ENCODE data around the gene BCL11B. TPM values are rescaled to one million over a fixed set of nuclear protein-coding genes. Genes with fewer than 3 reads are reported as not detected.

The BCL11B gene
- total RNA-seq, 1 donor from 2014 or later: 11.5 TPM

- intact Hi-C loops (cut with DNase I): no loop called here
- peak; percentile 67 to 77 for DNase-seq (ENCODE audit: extremely low spot score in 2 of 2)
These were observed 146.2 kb downstream of the BCL11B start for GRCh38 chr14:99125616-99126431.

GRCh38 chr14:99125113-99125512, 146.9 kb downstream of the BCL11B start:
- intact Hi-C loops (cut with DNase I): no loop called here
- DNase-seq (ENCODE audit: extremely low spot score in 2 of 2): peak; percentile 22 to 37
- Histone ChIP-seq H3K9me3 (no peaks in the 10 kb centered on the region), H3K27me3 (no peaks in the 10 kb centered on the region), H3K4me1 (no peaks in the 10 kb centered on the region), H3K4me3 (no peak overlapping the region), H3K27ac (no peak overlapping the region), H3K36me3 (no peaks in the 10 kb centered on the region)
- no peak for TF ChIP-seq POLR2A (IDR thresholded peaks at IDR 0.05)
- no peak for TF ChIP-seq CTCF (IDR thresholded peaks at IDR 0.05)
- TF ChIP-seq POLR2AphosphoS5 (IDR thresholded peaks at IDR 0.05; ENCODE audit: insufficient read depth in 1 of 2, low read depth in 1 of 2): no peak

More at GRCh38 chr14:99125616-99126431, 146.2 kb downstream of the BCL11B start:
- no peak overlapping the region for H3K27ac ChIP-seq
- no peaks in the 10 kb centered on the region for H3K4me1 ChIP-seq
- no peak overlapping the region for H3K4me3 ChIP-seq
- H3K36me3 ChIP-seq: no peaks in the 10 kb centered on the region
- TF ChIP-seq POLR2AphosphoS5 (IDR thresholded peaks at IDR 0.05; ENCODE audit: insufficient read depth in 1 of 2, low read depth in 1 of 2): no peak
- TF ChIP-seq POLR2A (IDR thresholded peaks at IDR 0.05): no peak
- no peak for TF ChIP-seq CTCF (IDR thresholded peaks at IDR 0.05)
- H3K9me3 ChIP-seq: no peaks in the 10 kb centered on the region
- H3K27me3 ChIP-seq: no peaks in the 10 kb centered on the region

GRCh38 chr14:99124482-99125105, 147.4 kb downstream of the BCL11B start:
- no peak overlapping the region for H3K27ac ChIP-seq
- H3K4me1 ChIP-seq: no peaks in the 10 kb centered on the region
- no peak overlapping the region for H3K4me3 ChIP-seq
- TF ChIP-seq POLR2A (IDR thresholded peaks at IDR 0.05) (no peak), CTCF (IDR thresholded peaks at IDR 0.05) (no peak), POLR2AphosphoS5 (IDR thresholded peaks at IDR 0.05; ENCODE audit: insufficient read depth in 1 of 2, low read depth in 1 of 2) (no peak)
- H3K36me3 ChIP-seq: no peaks in the 10 kb centered on the region
- H3K27me3 ChIP-seq: no peaks in the 10 kb centered on the region
- no peaks in the 10 kb centered on the region for H3K9me3 ChIP-seq
- intact Hi-C loops (cut with DNase I): no loop called here
- peak; percentile 65 to 84 for DNase-seq (ENCODE audit: extremely low spot score in 2 of 2)

GRCh38 chr14:99123208-99123870, 148.7 kb downstream of the BCL11B start:
- peak; percentile 60 to 92 for DNase-seq (ENCODE audit: extremely low spot score in 2 of 2)
- intact Hi-C loops (cut with DNase I): no loop called here

More at GRCh38 chr14:99123208-99123870, 148.7 kb downstream of the BCL11B start:
- Histone ChIP-seq H3K27me3 (no peaks in the 10 kb centered on the region), H3K36me3 (no peaks in the 10 kb centered on the region), H3K27ac (no peak overlapping the region), H3K4me3 (no peak overlapping the region), H3K9me3 (no peaks in the 10 kb centered on the region), H3K4me1 (peaks cover 3% of the 10 kb centered on the region)
- no peak for TF ChIP-seq POLR2A (IDR thresholded peaks at IDR 0.05)
- no peak for TF ChIP-seq POLR2AphosphoS5 (IDR thresholded peaks at IDR 0.05; ENCODE audit: insufficient read depth in 1 of 2, low read depth in 1 of 2)
- no peak for TF ChIP-seq CTCF (IDR thresholded peaks at IDR 0.05)

All from vagina (tissue), 2 donors.